WI38 (cell line): ENCODE results near the gene ZSWIM2.

Experiments
- H3K4me3 ChIP-seq: 2 replicates; pipeline ENCODE4 v1.5.1; 2011; ENCODE audit warnings: low read depth, mild to moderate bottlenecking, control low read depth, low read length
- TF ChIP-seq, protein P1 (sequence below): IDR thresholded peaks from 2 replicates; pipeline ENCODE4 v1.5.1; 2012; ENCODE audit warnings: low read depth, mild to moderate bottlenecking, control low read depth, low read length

ZSWIM2 gene

GRCh38 chr2:186784930-186785329 is 64.0 kb downstream of the ZSWIM2 start:
- no peak overlapping the region for H3K4me3 ChIP-seq
- TF ChIP-seq, protein P1, sequence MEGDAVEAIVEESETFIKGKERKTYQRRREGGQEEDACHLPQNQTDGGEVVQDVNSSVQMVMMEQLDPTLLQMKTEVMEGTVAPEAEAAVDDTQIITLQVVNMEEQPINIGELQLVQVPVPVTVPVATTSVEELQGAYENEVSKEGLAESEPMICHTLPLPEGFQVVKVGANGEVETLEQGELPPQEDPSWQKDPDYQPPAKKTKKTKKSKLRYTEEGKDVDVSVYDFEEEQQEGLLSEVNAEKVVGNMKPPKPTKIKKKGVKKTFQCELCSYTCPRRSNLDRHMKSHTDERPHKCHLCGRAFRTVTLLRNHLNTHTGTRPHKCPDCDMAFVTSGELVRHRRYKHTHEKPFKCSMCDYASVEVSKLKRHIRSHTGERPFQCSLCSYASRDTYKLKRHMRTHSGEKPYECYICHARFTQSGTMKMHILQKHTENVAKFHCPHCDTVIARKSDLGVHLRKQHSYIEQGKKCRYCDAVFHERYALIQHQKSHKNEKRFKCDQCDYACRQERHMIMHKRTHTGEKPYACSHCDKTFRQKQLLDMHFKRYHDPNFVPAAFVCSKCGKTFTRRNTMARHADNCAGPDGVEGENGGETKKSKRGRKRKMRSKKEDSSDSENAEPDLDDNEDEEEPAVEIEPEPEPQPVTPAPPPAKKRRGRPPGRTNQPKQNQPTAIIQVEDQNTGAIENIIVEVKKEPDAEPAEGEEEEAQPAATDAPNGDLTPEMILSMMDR: no peak

DNA sequence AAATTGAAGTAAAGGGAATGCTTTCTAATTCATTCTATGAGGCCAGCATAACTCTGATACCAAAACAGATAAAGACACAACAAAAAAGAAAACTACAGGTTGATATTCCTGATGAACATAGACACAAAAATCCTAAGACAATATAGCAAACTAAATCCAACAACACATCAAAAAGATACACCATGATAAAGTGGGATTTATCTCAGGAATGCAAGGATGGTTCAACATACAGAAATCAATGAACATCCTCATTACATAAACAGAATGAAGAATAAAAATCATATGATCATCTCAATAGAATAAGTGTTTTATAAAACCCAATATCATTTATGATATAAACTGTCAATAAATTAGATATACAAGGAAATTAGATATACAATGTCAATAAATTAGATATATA is 65.7 kb downstream of the ZSWIM2 start:
- H3K4me3 ChIP-seq: no peak overlapping the region
- TF ChIP-seq, protein P1: no peak

- TF ChIP-seq, protein P1: no peak
- no peak overlapping the region for H3K4me3 ChIP-seq
These were observed 68.2 kb downstream of the ZSWIM2 start for GRCh38 chr2:186780701-186781316.
